NCI-H2029 treated with DMSO at 0.1 percent for 48 hours (cell line): Measurements from ENCODE around the gene NAV3.
"Not testable (repeated sequence)": the region's sequence is repeated elsewhere in the genome, so short reads cannot be mapped to it uniquely, and the experiment has no call there.

Experiments
- DNase-seq: peaks from one replicate; lab custom pipeline; 2025; lab: John Stamatoyannopoulos, UW

The NAV3 gene

GRCh38 chr12:78040111-78040510 is 209.4 kb downstream of the NAV3 start:
- no peak for DNase-seq

GRCh38 chr12:78050790-78051189 is 220.1 kb downstream of the NAV3 start:
- no peak for DNase-seq

- DNase-seq, result no peak
Observed at GRCh38 chr12:78055545-78055944, 224.9 kb downstream of the NAV3 start.

- DNase-seq, result no peak
Observed at GRCh38 chr12:78057075-78057474, 226.4 kb downstream of the NAV3 start.

GRCh38 chr12:78060186-78060585 is 229.5 kb downstream of the NAV3 start:
- DNase-seq, result no peak

- no peak for DNase-seq
Observed at GRCh38 chr12:78062786-78063185, 232.1 kb downstream of the NAV3 start.

GRCh38 chr12:78081590-78082314 is 251.1 kb downstream of the NAV3 start:
- no peak for DNase-seq

GRCh38 chr12:78085542-78086182 is 255.0 kb downstream of the NAV3 start:
- DNase-seq, result no peak

- no peak for DNase-seq
Observed at GRCh38 chr12:78086553-78087362, 256.1 kb downstream of the NAV3 start.

GRCh38 chr12:78087363-78087675 is 256.6 kb downstream of the NAV3 start:
- DNase-seq, result no peak

- peak; percentile 18 for DNase-seq
Observed at GRCh38 chr12:78088391-78088832, 257.7 kb downstream of the NAV3 start.

GRCh38 chr12:78090266-78090665 is 259.6 kb downstream of the NAV3 start:
- DNase-seq, result no peak

GRCh38 chr12:78095623-78096022 is 264.9 kb downstream of the NAV3 start:
- no peak for DNase-seq

- DNase-seq, result no peak
Observed at GRCh38 chr12:78096909-78097597, 266.4 kb downstream of the NAV3 start.

GRCh38 chr12:78099806-78100205 is 269.1 kb downstream of the NAV3 start:
- no peak for DNase-seq

GRCh38 chr12:78101113-78101876 is 270.6 kb downstream of the NAV3 start:
- DNase-seq, result peak; percentile 36

- DNase-seq, result no peak
Observed at GRCh38 chr12:78101946-78102635, 271.4 kb downstream of the NAV3 start.

- DNase-seq, result not testable (repeated sequence)
Observed at GRCh38 chr12:78102801-78103200, 272.1 kb downstream of the NAV3 start.

GRCh38 chr12:78115889-78116288 is 285.2 kb downstream of the NAV3 start:
- no peak for DNase-seq

- no peak for DNase-seq
Observed at GRCh38 chr12:78118036-78118435, 287.3 kb downstream of the NAV3 start.

GRCh38 chr12:78118486-78118885 is 287.8 kb downstream of the NAV3 start:
- DNase-seq, result no peak
